IMR-90 (cell line): ENCODE measurements around the gene POGK. TPM values are rescaled to one million over a fixed set of nuclear protein-coding genes. Genes with fewer than 3 reads are reported as not detected.

Experiments
- ATAC-seq: fragments of 200-7000 bp; cut with Tn5 transposase; 2 replicates; pipeline ENCODE4 v1.9.1; 2020; ENCODE audit warnings: low read depth, mild to moderate bottlenecking, moderate library complexity
- BruUV-seq: library from RNA; stranded (reverse); fragments of 400-500 nt; replicated peaks from 2 replicates; lab custom pipeline; 2021; lab: Mats Ljungman, UMichigan
- CTCF ChIA-PET: fragments of 300-600 bp; formaldehyde crosslinking; extraction: SDS; loops from one replicate; lab custom pipeline; 2021; ENCODE audit warnings: antibody characterized with exemption; lab: Yijun Ruan, JAX
- POLR2A ChIA-PET: fragments of 300-600 bp; sonication (Branson Sonifier 250); formaldehyde crosslinking; loops from one replicate; lab custom pipeline; 2022; ENCODE audit warnings: antibody characterized with exemption; ENCODE audit not compliant: unreplicated experiment; lab: Charles Lee
- DNase-seq: peaks from one replicate; pipeline ENCODE4 v3.0.0; 2013
- H2AFZ ChIP-seq: replicated peaks from 2 replicates; pipeline ENCODE3; 2013; ENCODE audit warnings: low read length, mild to moderate bottlenecking; ENCODE audit not compliant: poor library complexity
- H2AK5ac ChIP-seq: 2 replicates; pipeline ENCODE4 v1.6.1; 2013; ENCODE audit warnings: low read depth, low read length, inconsistent platforms
- H2AK9ac ChIP-seq: replicated peaks from 2 replicates; pipeline ENCODE3; 2013; ENCODE audit warnings: mild to moderate bottlenecking, low read depth, low read length, moderate library complexity; ENCODE audit not compliant: poor library complexity
- H2BK120ac ChIP-seq: 2 replicates; pipeline ENCODE4 v1.6.1; 2013; ENCODE audit warnings: low read depth, low read length, inconsistent platforms
- H2BK15ac ChIP-seq: 3 replicates; pipeline ENCODE4 v1.6.1; 2013; ENCODE audit warnings: low read depth, low read length, inconsistent platforms
- H2BK20ac ChIP-seq: 2 replicates; pipeline ENCODE4 v1.6.1; 2013; ENCODE audit warnings: low read depth, mild to moderate bottlenecking, inconsistent platforms, low read length, moderate library complexity
- H2BK5ac ChIP-seq: 2 replicates; pipeline ENCODE4 v1.6.1; 2013; ENCODE audit warnings: mild to moderate bottlenecking, low read depth, low read length, inconsistent platforms; ENCODE audit not compliant: poor library complexity, severe bottlenecking
- H3K14ac ChIP-seq: replicated peaks from 2 replicates; pipeline ENCODE4 v1.6.1; 2013; ENCODE audit warnings: low read depth, low read length, inconsistent platforms
- H3K18ac ChIP-seq: 2 replicates; pipeline ENCODE4 v1.6.1; 2013; ENCODE audit warnings: low read depth, low read length, control low read depth
- H3K23ac ChIP-seq: 2 replicates; pipeline ENCODE4 v1.6.1; 2013; ENCODE audit warnings: low read depth, low read length, inconsistent platforms
- H3K27ac ChIP-seq: 2 replicates; pipeline ENCODE4 v1.5.1; 2013; ENCODE audit warnings: mild to moderate bottlenecking, control low read depth, low read length; ENCODE audit not compliant: insufficient read depth
- H3K27me3 ChIP-seq: 2 replicates; pipeline ENCODE4 v1.6.1; 2013; ENCODE audit warnings: low read length; ENCODE audit not compliant: control insufficient read depth, insufficient read depth
- H3K36me3 ChIP-seq: 2 replicates; pipeline ENCODE4 v1.6.1; 2013; ENCODE audit warnings: low read length, mixed read lengths; ENCODE audit not compliant: control insufficient read depth, insufficient read depth
- H3K4ac ChIP-seq: 2 replicates; pipeline ENCODE4 v1.6.1; 2013; ENCODE audit warnings: low read depth, low read length, inconsistent platforms
- H3K4me1 ChIP-seq: 2 replicates; pipeline ENCODE4 v1.6.1; 2013; ENCODE audit warnings: low read length, mixed read lengths; ENCODE audit not compliant: control insufficient read depth, insufficient read depth
- H3K4me2 ChIP-seq: 2 replicates; pipeline ENCODE4 v1.6.1; 2013; ENCODE audit warnings: low read depth, mild to moderate bottlenecking, control low read depth, low read length, moderate library complexity
- H3K4me3 ChIP-seq: 2 replicates; pipeline ENCODE4 v1.5.1; 2013; ENCODE audit warnings: low read depth, mild to moderate bottlenecking, control low read depth, low read length, moderate library complexity; ENCODE audit not compliant: insufficient read depth
- H3K56ac ChIP-seq: 2 replicates; pipeline ENCODE4 v1.6.1; 2013; ENCODE audit warnings: low read length, inconsistent platforms; ENCODE audit not compliant: insufficient read depth; ENCODE audit errors: extremely low read depth
- H3K79me1 ChIP-seq, 2 experiments: 2 replicates each; pipeline ENCODE4 v1.6.1; 2013; ENCODE audit warnings: low read length in 2 of 2, inconsistent platforms in 1 of 2, low read depth in 1 of 2
- H3K9ac ChIP-seq: 2 replicates; pipeline ENCODE4 v1.6.1; 2013; ENCODE audit warnings: low read depth, low read length, control low read depth
- H3K9me1 ChIP-seq: 2 replicates; pipeline ENCODE4 v1.6.1; 2013; ENCODE audit warnings: low read length, inconsistent platforms; ENCODE audit not compliant: insufficient read depth
- H3K9me3 ChIP-seq: 2 replicates; pipeline ENCODE4 v1.6.1; 2013; ENCODE audit warnings: low read length; ENCODE audit not compliant: control insufficient read depth, insufficient read depth
- H4K20me1 ChIP-seq: 2 replicates; pipeline ENCODE4 v1.6.1; 2013; ENCODE audit warnings: low read length, inconsistent platforms; ENCODE audit not compliant: insufficient read depth
- H4K5ac ChIP-seq: 2 replicates; pipeline ENCODE4 v1.6.1; 2013; ENCODE audit warnings: mild to moderate bottlenecking, low read depth, low read length, control low read depth
- H4K8ac ChIP-seq, 2 experiments: 2 replicates each; pipeline ENCODE4 v1.6.1; 2013; ENCODE audit warnings: low read depth in 2 of 2, low read length in 2 of 2, control low read depth in 1 of 2, inconsistent platforms in 1 of 2
- H4K91ac ChIP-seq: 2 replicates; pipeline ENCODE4 v1.6.1; 2013; ENCODE audit warnings: low read depth, low read length, inconsistent platforms; ENCODE audit not compliant: insufficient read depth
- BHLHE40 ChIP-seq: fragments of 150-350 bp; IDR thresholded peaks from 2 replicates; pipeline ENCODE4 v1.6.1; 2016; ENCODE audit warnings: mild to moderate bottlenecking, low read depth, low read length
- CEBPB ChIP-seq: IDR thresholded peaks from 2 replicates; pipeline ENCODE4 v1.6.1; 2012; ENCODE audit warnings: low read depth, low read length, improper control_type of control experiment
- CHD1 ChIP-seq: IDR thresholded peaks from 2 replicates; pipeline ENCODE4 v1.6.1; 2012; ENCODE audit warnings: low read depth, low read length, improper control_type of control experiment
- CTCF ChIP-seq: conservative IDR thresholded peaks from 2 replicates; pipeline ENCODE4 v1.5.1; 2012; ENCODE audit warnings: mild to moderate bottlenecking, low read depth, low read length, improper control_type of control experiment
- ELK1 ChIP-seq: fragments of 150-350 bp; IDR thresholded peaks from 2 replicates; pipeline ENCODE4 v1.6.1; 2016; ENCODE audit warnings: low read depth, mild to moderate bottlenecking, low read length, moderate library complexity, borderline replicate concordance
- FOS ChIP-seq: fragments of 150-350 bp; IDR thresholded peaks from 2 replicates; pipeline ENCODE4 v1.6.1; 2016; ENCODE audit warnings: low read depth, low read length
- MAFK ChIP-seq: IDR thresholded peaks from 2 replicates; pipeline ENCODE4 v1.6.1; 2012; ENCODE audit warnings: low read depth, low read length, improper control_type of control experiment
- MAZ ChIP-seq: IDR thresholded peaks from 2 replicates; pipeline ENCODE4 v1.6.1; 2012; ENCODE audit warnings: low read depth, mild to moderate bottlenecking, low read length, improper control_type of control experiment, moderate library complexity, borderline replicate concordance
- MXI1 ChIP-seq: IDR thresholded peaks from 2 replicates; pipeline ENCODE4 v1.6.1; 2012; ENCODE audit warnings: low read depth, mild to moderate bottlenecking, low read length, moderate library complexity, borderline replicate concordance
- NFE2L2 ChIP-seq: fragments of 150-350 bp; IDR thresholded peaks from 2 replicates; pipeline ENCODE4 v1.6.1; 2016; ENCODE audit warnings: low read depth, mild to moderate bottlenecking, low read length
- POLR2A ChIP-seq: IDR thresholded peaks from 2 replicates; pipeline ENCODE4 v1.6.1; 2012; ENCODE audit warnings: mild to moderate bottlenecking, low read depth, low read length
- RAD21 ChIP-seq: IDR thresholded peaks from 2 replicates; pipeline ENCODE4 v1.6.1; 2012; ENCODE audit warnings: low read length, improper control_type of control experiment
- RCOR1 ChIP-seq: IDR thresholded peaks from 2 replicates; pipeline ENCODE4 v1.6.1; 2012; ENCODE audit warnings: mild to moderate bottlenecking, low read length, improper control_type of control experiment; ENCODE audit not compliant: insufficient replicate concordance
- RFX5 ChIP-seq: IDR thresholded peaks from 2 replicates; pipeline ENCODE4 v1.8.0; 2012; ENCODE audit warnings: low read depth, mild to moderate bottlenecking, low read length, moderate library complexity
- SMC3 ChIP-seq: fragments of 150-350 bp; IDR thresholded peaks from 2 replicates; pipeline ENCODE4 v1.6.1; 2016; ENCODE audit warnings: low read depth, mild to moderate bottlenecking, antibody characterized with exemption, low read length, moderate library complexity
- USF2 ChIP-seq: fragments of 150-350 bp; IDR thresholded peaks from 2 replicates; pipeline ENCODE4 v1.6.1; 2017; ENCODE audit warnings: mild to moderate bottlenecking, antibody characterized with exemption, low read length, low read depth
- WGBS, 2 experiments: methylation state at CpG; one replicate each; pipeline versions ENCODE4 v1.1.5 to v1.1.7; 2013; ENCODE audit warnings: missing lambda C conversion rate in 2 of 2; ENCODE audit not compliant: insufficient read length in 1 of 2; ENCODE audit errors: extremely low coverage in 2 of 2; 5-methylcytosine and 5-hydroxymethylcytosine counted together
- dilution Hi-C: fragments of 300-500 bp; cut with HindIII; formaldehyde crosslinking; loops from one replicate; pipeline ENCODE4 v1.14.3; 2018; ENCODE audit warnings: low sequenced_read_pairs; ENCODE audit not compliant: unreplicated experiment
- in situ Hi-C: fragments of 300-500 bp; cut with MboI; formaldehyde crosslinking; loops from 3 replicates; pipeline ENCODE4 v1.14.3; 2019; ENCODE audit warnings: low sequenced_read_pairs, inconsistent platforms, mixed read lengths
- intact Hi-C: fragments of 100-400 bp; cut with micrococcal nuclease; formaldehyde crosslinking; loops from 2 replicates; pipeline ENCODE4 v1.10.0; 2022
- polyA plus RNA-seq, 3 experiments: library from polyadenylated mRNA; depleted of rRNA; stranded (reverse); fragments of >200 nt; gene quantifications; 2 replicates each; pipeline ENCODE4 v1.2.3, GENCODE V29; 2012; ENCODE audit warnings: low replicate concordance in 1 of 3
- total RNA-seq: library from RNA; depleted of rRNA; stranded (reverse); fragments of >200 nt; gene quantifications from 2 replicates; pipeline ENCODE4 v1.2.3, GENCODE V29; 2012

The POGK gene
- total and polyA plus RNA-seq, 2 of the 4 experiments (the other 2 are of a cell fraction), result 11.3 to 25.6 TPM

GRCh38 chr1:166796620-166797236 is 42.5 kb upstream of the POGK start:
- WGBS, 2 experiments, result 85% methylated on average over 7 of the region's 23 CpGs; no CpG with 5 or more reads in 1 of the 2 experiments
- H2BK5ac ChIP-seq, result no peak overlapping the region
- H4K91ac ChIP-seq, result no peak overlapping the region
- intact Hi-C loops (no loop called here), dilution Hi-C loops (no loop called here), in situ Hi-C loops (no loop called here)
- H3K27me3 ChIP-seq, result no peaks in the 10 kb centered on the region
- H2AFZ ChIP-seq, result no peak overlapping the region
- BruUV-seq, result no TSS peak
- H3K9me3 ChIP-seq, result no peaks in the 10 kb centered on the region; the same call in 1 of the 2 replicates
- H2BK15ac ChIP-seq, result no peak overlapping the region
- no peak overlapping the region for H3K56ac ChIP-seq
- ChIA-PET POLR2A (no interaction called here), CTCF (no interaction called here)
- no peak overlapping the region for H2AK5ac ChIP-seq
- no peak overlapping the region for H3K14ac ChIP-seq
- no peak overlapping the region for H2AK9ac ChIP-seq
- H2BK120ac ChIP-seq, result no peak overlapping the region
- H3K23ac ChIP-seq, result no peak overlapping the region
- TF ChIP-seq ELK1 (no peak), BHLHE40 (no peak), CTCF (no peak), SMC3 (no peak), FOS (no peak), POLR2A (no peak), RFX5 (no peak), RAD21 (no peak), MAZ (no peak), RCOR1 (no peak), NFE2L2 (no peak), MAFK (no peak), CHD1 (no peak), CEBPB (no peak), USF2 (no peak), MXI1 (no peak)
- no peak for DNase-seq
- H3K36me3 ChIP-seq, result no peaks in the 10 kb centered on the region
- H3K4me1 ChIP-seq, result no peaks in the 10 kb centered on the region
- no peaks in the 10 kb centered on the region for H4K20me1 ChIP-seq
- H3K9me1 ChIP-seq, result no peaks in the 10 kb centered on the region
- no peak overlapping the region for H4K8ac ChIP-seq
- no peak overlapping the region for H4K5ac ChIP-seq
- H3K79me1 ChIP-seq, result no peaks in the 10 kb centered on the region
- no peak overlapping the region for H3K4me2 ChIP-seq
- H3K9ac ChIP-seq, result no peak overlapping the region
- H3K18ac ChIP-seq, result no peak overlapping the region
- ATAC-seq, result no peak
- H2BK20ac ChIP-seq, result no peak overlapping the region
- no peak overlapping the region for H3K27ac ChIP-seq
- no peak overlapping the region for H3K4ac ChIP-seq
- no peak overlapping the region for H3K4me3 ChIP-seq
